ENCODE data around the gene POLR1B.
"Not testable (repeated sequence)": the region's sequence is repeated elsewhere in the genome, so short reads cannot be mapped to it uniquely, and the experiment has no call there.

POLR1B gene

GRCh38 chr2:112601754-112602153, 59.5 kb downstream of the POLR1B start:
- no peak for DNase-seq (ENCODE audit: low read depth in 2 of 2)

- no peak for DNase-seq (ENCODE audit: low read depth in 2 of 2)
Observed at GRCh38 chr2:112602917-112603316, 60.7 kb downstream of the POLR1B start.

- no peak for DNase-seq (ENCODE audit: low read depth in 2 of 2)
Observed at GRCh38 chr2:112603731-112604130, 61.5 kb downstream of the POLR1B start.

DNA sequence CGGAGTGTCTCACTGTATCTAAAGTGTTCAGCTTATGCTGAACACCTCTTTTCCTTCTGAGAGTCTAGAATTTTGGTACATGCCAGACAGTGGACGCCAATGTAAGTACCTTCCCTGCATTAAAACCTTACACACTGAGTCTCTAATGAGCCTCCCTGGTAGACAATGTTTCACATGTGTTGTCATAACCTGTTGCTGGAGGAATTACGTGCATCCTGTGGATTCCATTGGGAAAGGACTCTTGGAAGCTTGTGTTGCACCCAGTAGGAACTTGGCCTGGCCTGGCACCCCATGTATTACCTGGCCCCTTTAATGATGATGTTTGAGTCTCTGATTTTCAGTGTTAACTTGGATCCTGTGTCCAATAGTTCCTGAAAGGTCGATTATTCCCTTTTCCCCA, 62.7 kb downstream of the POLR1B start:
- DNase-seq (ENCODE audit: low read depth in 2 of 2) = no peak

DNA sequence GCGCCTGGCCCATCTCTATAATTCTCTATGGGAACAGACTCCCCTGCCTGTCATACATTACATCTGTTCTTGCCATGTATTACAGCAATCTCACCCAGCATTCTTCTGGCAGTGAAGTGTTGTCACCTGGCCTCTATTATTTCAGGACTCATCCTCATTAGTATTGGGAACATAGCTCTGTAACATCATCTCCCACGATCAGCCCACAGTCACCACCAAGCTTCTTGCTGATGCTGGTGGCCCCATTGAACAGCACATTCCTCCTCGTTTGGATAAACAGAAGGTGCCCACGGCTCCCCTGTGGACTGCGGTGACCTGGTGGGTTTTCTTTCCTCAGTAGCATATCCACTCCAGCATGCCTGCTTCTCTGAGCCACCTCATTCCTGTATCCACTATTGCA, 63.7 kb downstream of the POLR1B start:
- DNase-seq (ENCODE audit: low read depth in 2 of 2) = no peak

GRCh38 chr2:112606547-112606946, 64.3 kb downstream of the POLR1B start:
- no peak for DNase-seq (ENCODE audit: low read depth in 2 of 2)

GRCh38 chr2:112607680-112608438, 65.6 kb downstream of the POLR1B start:
- DNase-seq (ENCODE audit: low read depth in 2 of 2) = no peak

GRCh38 chr2:112609320-112609719, 67.1 kb downstream of the POLR1B start:
- DNase-seq (ENCODE audit: low read depth in 2 of 2) = not testable (repeated sequence)

GRCh38 chr2:112612283-112612682, 70.0 kb downstream of the POLR1B start:
- not testable (repeated sequence) for DNase-seq (ENCODE audit: low read depth in 2 of 2)

DNA sequence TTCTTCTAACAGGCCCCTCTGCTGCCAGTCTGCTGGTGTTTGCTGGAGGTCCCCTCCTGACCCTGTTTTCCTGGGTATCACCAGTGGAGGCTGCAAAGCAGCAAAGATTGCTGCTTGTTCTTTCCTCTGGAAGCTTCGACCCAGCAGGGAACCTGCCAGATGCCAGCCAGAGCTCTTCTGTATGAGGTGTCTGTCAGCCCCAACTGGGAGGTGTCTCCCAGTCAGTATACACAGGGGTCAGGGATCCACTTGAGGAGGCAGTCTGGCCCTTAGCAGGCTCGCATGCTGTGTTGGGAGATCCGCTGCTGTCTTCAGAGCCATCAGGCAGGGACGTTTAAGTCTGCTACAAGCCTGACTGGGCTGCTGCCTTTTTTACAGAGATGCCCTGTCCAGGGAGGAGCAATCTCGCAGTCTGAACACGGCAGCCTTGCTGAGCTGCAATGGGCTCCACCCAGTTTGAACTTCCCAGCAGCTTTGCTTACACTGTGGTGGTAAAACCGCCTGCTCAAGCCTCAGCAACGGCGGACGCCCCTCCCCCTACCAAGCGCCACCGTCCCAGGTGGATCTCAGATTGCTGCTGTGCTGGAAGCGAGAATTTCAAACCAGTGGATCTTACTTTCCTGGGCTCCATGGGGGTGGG, 72.1 kb downstream of the POLR1B start:
- DNase-seq (ENCODE audit: low read depth in 2 of 2) = no peak

DNA sequence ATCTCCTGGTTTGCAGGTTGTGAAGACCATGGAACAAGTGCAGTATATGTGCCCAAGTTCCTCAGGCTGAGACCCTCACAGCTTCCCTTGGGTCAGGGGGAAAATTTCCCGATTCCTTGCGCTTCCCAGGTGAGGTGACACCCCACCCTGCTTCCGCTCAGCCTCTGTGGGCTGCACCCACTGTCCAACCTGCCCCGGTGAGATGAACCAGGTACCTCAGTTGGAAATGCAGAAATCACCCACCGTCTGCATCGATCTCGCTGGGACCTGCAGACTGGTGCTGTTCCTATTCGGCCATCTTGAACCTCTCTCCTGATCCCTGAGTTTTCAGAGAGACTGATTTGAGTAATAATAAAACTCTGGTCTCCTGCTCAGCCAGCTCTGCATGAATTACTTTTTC, 72.8 kb downstream of the POLR1B start:
- DNase-seq (ENCODE audit: low read depth in 2 of 2) = no peak

DNA sequence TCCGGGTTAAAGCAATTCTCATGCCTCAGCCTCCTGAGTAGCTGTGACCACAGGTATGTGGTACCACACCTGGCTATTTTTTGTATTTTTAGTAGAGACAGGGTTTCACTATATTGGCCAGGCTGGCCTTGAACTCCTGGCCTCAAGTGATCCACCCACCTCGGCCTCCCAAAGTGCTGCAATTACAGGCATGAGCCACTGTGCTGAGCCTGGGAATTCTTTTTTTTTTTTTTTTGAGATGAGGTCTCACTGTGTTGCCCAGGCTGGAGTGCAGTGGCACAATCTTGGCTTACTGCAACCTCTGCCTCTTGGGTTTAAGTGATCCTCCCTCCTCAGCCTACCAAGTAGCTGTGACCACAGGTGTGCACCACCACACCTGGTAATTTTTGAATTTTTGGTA, 73.5 kb downstream of the POLR1B start:
- DNase-seq (ENCODE audit: low read depth in 2 of 2) = not testable (repeated sequence)

DNA sequence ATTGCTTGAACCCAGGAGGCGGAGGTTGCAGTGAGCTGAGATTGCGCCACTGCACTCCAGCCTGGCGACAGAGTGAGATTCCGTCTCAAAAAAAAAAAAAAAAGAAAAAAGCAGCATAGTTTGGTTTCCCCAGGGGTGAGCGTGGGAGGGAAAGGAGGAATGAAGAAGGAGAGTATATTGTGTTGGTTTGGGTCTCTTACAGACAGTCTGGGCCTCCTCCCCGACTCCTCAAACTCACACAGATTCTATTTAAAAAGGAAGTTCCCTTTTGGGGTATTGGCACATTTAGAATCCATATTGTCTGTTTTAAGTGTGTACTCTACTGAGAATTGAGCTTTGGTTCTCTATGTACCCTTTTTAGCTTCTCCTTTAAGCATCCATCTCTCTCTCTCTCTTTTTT, 76.1 kb downstream of the POLR1B start:
- no peak for DNase-seq (ENCODE audit: low read depth in 2 of 2)

GRCh38 chr2:112621790-112622527, 79.7 kb downstream of the POLR1B start:
- no peak for DNase-seq (ENCODE audit: low read depth in 2 of 2)

DNA sequence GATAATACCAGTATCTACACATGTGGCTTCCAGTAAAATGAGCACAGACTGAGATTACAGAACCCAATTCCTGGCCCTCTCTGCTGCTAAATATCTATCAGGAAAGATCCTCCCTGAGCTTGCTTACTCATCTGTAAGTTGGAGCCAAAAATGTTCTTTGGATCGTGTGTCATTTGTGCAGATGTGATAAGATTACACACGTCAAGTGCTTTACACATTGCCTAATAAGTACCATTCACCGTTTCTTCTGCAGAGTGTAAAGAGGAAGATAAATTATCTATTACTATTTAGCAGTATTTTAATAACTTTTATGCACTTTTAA, 80.2 kb downstream of the POLR1B start:
- no peak for DNase-seq (ENCODE audit: low read depth in 2 of 2)

DNA sequence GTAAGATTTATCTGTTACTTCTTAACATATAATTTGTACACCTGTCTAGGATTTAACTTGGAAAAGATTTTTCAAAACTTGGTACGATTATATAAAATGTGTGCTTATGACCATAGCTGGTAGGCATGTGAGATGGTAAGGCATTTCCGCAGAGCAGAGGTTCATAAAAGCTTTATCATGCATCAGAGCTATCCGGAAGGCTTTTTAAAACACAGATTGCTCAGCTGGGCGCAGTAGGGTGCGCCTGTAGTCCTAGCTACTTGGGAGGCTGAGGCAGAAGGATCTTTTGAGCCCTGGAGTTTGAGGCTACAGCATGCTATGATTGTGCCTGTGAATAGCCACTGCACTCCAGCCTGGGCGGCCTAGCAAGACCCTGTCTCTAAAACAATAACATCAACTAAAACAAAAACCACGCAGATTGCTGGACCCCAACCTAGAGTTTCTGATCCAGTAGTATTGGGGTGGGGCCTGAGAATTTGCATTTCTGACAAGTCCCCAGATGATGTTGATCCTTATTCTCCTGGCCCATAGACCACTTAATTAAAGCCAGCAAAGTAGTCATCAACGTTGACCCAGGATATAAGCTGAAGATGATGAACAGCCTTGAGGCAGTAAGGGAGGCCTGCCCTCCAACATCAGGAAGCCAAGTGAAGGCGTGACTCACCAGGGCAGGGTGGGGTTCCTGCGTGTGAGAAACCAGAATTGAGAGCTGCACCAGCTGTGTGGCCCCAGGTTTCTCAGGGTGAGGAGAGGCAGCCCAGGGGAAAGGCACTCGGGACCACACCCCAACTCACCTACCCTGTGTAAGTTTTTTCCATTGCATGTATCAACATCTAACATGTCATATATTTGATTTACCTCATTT, 81.9 kb downstream of the POLR1B start:
- DNase-seq (ENCODE audit: low read depth in 2 of 2) = peak; percentile 47 to 58

GRCh38 chr2:112625474-112626114, 83.3 kb downstream of the POLR1B start:
- no peak for DNase-seq (ENCODE audit: low read depth in 2 of 2)

DNA sequence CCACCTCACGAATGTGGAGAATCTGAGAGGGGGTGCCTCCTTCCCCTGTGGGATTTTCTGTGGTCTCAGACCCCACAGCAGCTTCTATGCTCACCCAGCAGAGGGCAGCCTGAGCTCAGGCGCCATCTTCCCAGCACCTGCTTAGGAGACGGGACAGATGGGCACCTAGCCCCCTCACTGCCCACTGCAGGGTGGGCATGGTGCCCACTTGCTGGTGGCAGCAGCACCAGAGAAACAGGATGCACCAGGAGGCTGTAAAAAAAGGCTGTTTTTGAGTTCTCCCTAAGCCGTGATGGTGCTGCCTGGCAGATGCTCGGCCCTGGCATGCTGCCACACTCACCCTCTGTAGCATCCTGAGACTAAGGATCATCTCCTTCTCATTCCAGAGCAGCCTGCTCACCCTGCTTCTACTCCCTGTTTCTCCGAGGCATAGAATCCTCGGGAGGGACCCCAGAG, 84.4 kb downstream of the POLR1B start:
- DNase-seq (ENCODE audit: low read depth in 2 of 2) = peak in 1 of 2 donors; percentile 28
